HG03565 (cell line): ENCODE data around the gene ARPC4.

Experiments used
- ATAC-seq: cut with Tn5 transposase; IDR thresholded peaks from one replicate; pipeline ENCODE4 v1.9.1; 2021; ENCODE audit warnings: mild to moderate bottlenecking, moderate library complexity; ENCODE audit not compliant: unreplicated experiment

Gene ARPC4

GRCh38 chr3:9792405-9793160 is at the start of gene ARPC4, which contains the start of gene TADA3:
ARPC4 (plus strand) TSS chr3:9793082; CDS start chr3:9793122, 40 bp downstream.
TADA3 (minus strand) TSS chr3:9792473; CDS start chr3:9791466, 1,007 bp downstream.
- peak; percentile 72 for ATAC-seq

- no peak for ATAC-seq
Measured at GRCh38 chr3:9743548-9743947, 49.3 kb upstream of the ARPC4 start.

- no peak for ATAC-seq
Measured at GRCh38 chr3:9744162-9744561, 48.7 kb upstream of the ARPC4 start.

- ATAC-seq: no peak
Measured at GRCh38 chr3:9745521-9745920, 47.4 kb upstream of the ARPC4 start.

DNA sequence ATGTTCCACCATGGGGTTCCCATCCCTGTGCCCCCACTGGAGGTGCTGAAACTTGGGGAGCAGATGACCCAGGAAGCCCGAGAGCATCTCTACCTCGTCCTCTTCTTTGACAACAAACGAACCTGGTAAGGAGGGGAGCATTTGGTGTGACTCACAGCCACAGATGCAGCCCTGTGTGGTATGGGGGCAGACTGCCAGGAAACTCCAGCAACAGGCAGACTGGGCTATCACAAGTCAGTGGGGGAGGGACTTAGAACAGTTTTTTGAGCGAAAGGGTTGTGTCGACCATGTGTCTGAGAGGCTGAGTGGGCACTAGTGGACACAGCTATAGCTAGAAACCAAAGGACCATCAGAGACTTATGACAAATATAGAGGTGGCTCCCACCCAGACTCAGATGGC is 46.6 kb upstream of the ARPC4 start:
- no peak for ATAC-seq

DNA sequence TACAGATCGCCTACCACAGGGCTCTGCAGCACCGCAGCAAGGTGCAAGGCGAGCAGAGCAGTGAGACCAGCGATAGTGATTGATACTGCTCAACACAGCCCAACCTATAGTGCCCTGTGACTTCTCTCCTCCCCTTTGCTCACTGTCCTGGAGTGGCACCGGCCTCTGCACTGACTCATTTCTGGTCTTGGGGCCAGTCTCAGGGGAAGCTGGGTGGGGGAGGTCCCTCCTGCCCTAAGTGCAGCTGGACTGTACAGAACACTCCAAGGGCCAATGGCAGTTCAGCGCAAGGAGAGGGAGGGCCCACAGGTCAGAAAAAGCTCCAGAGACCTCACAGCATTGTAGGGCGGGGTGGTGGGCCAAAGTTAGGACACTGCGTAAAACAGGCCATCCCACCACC is 45.6 kb upstream of the ARPC4 start:
- ATAC-seq: no peak

DNA sequence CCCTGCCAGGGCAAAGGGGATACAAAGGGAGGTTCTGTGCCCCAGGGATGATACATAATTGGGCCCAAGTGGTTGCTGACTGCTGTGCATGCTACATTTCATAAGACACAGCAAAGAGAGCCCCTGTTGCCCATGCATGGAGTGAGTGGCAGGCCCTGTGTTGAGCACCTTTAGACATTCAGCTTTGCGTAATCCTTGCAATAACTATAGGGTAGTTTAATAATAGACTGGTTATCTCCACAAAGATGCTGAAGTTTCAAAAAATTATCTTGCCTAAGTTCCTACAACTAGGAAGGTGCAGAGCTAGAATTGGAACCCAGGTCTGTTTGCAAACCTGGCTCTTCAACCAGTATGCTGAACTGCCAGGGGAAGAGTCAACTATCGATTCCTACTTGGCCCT is 44.9 kb upstream of the ARPC4 start:
- no peak for ATAC-seq

- ATAC-seq: no peak
Measured at GRCh38 chr3:9749296-9749644, 43.6 kb upstream of the ARPC4 start.

- peak; percentile 82 for ATAC-seq
Measured at GRCh38 chr3:9749645-9750555, 43.0 kb upstream of the ARPC4 start, which contains the start of gene OGG1. OGG1 (plus strand) TSS chr3:9749952; CDS start chr3:9750287, 335 bp downstream.

- ATAC-seq: no peak
Measured at GRCh38 chr3:9750556-9751411, 42.1 kb upstream of the ARPC4 start.

DNA sequence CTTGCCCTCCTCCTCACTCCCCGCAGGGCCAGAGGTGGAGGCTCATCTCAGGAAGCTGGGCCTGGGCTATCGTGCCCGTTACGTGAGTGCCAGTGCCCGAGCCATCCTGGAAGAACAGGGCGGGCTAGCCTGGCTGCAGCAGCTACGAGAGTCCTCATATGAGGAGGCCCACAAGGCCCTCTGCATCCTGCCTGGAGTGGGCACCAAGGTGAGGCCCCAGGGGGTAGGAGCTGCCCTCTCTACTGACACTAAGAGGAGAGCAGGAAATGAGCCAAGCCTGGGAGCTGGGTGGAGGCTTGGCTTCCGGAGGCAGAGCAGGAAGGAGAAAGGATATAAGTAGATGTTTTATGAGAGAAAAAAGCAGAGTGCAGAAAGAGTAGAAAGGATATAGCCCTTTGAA is 38.2 kb upstream of the ARPC4 start:
- no peak for ATAC-seq

GRCh38 chr3:9757427-9757826 is 35.5 kb upstream of the ARPC4 start:
- no peak for ATAC-seq

- no peak for ATAC-seq
Measured at GRCh38 chr3:9760779-9761505, 31.9 kb upstream of the ARPC4 start.

- no peak for ATAC-seq
Measured at GRCh38 chr3:9761919-9762318, 31.0 kb upstream of the ARPC4 start.

DNA sequence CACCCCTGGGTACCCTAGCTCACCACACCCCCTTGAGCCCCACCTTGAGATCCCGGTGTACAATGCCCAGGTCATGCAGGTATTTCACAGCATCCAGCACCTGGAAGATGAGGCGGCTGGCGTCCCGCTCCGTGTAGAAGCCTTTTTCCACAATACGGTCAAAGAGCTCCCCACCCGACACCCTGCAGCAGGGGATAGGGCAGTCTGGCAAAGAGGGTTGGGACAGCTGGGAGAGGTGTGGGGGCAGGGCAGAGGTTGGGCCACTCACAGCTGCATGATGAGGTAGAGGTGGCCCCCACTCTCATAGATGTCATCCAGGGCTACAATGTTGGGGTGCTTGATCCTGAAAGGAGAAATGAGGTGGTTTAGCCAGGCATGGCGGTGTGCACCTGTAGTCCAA is 30.0 kb upstream of the ARPC4 start:
- ATAC-seq: no peak

GRCh38 chr3:9765865-9766264 is 27.0 kb upstream of the ARPC4 start:
- no peak for ATAC-seq

DNA sequence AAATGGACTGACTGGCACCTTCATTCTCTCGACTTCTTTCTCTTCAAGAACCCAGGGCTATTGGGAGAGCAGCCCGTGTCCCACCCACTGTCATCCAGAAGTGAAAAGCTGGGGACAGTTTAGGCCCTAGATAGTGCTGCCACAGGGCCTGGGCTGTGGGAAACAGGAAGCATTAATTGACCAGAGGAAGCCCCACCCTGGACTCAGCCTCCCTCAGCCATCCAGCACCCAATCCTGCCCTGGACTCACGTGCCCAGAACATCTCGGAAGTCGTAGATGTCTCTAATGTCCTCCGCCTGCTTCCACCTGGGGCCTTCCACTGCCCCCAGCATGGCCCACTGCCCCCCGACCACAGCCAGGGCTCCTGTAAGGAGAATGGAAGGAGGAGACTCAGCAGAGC is 25.5 kb upstream of the ARPC4 start:
- no peak for ATAC-seq

GRCh38 chr3:9768141-9768775 is 24.6 kb upstream of the ARPC4 start:
- no peak for ATAC-seq

- no peak for ATAC-seq
Measured at GRCh38 chr3:9769012-9769411, 23.9 kb upstream of the ARPC4 start.
